SK-N-SH (cell line): ENCODE data around the gene EPB41L4A. TPM values are rescaled to one million over a fixed set of nuclear protein-coding genes. Genes with fewer than 3 reads are reported as not detected.

Source experiments
- CTCF ChIA-PET: fragments of 300-600, 350-600 bp; formaldehyde crosslinking; extraction: SDS; loops from one replicate; lab custom pipeline; 2021; lab: Yijun Ruan, JAX
- POLR2A ChIA-PET: fragments of 350-600 bp; sonication (Branson Sonifier 250); formaldehyde crosslinking; extraction: SDS; loops from one replicate; lab custom pipeline; 2020; ENCODE audit warnings: antibody characterized with exemption, inconsistent platforms; lab: Yijun Ruan, JAX
- DNase-seq: peaks from one replicate; pipeline ENCODE4 v3.0.0; 2012
- H2AFZ ChIP-seq: fragments of 200-600 bp; sonication (generic); 2 replicates; pipeline ENCODE4 v1.8.1; 2016; ENCODE audit warnings: antibody characterized with exemption, mild to moderate bottlenecking, low read depth
- H3F3A ChIP-seq: fragments of 200-600 bp; sonication (generic); replicated peaks from 2 replicates; pipeline ENCODE3; 2016; ENCODE audit warnings: antibody characterized with exemption, mild to moderate bottlenecking; ENCODE audit not compliant: insufficient read depth
- H3K27ac ChIP-seq, 2 experiments: fragments of 200-500 bp in 1 of 2; fragments of 200-600 bp in 1 of 2; sonication (Bioruptor generic) in 1 of 2; sonication (generic), shearing (Covaris generic) in 1 of 2; 2 replicates each; pipeline versions ENCODE4 v1.5.1 to v1.6.1; 2014 to 2016; ENCODE audit warnings: low read depth in 2 of 2, inconsistent platforms in 1 of 2, low read length in 1 of 2, mild to moderate bottlenecking in 1 of 2, mixed read lengths in 1 of 2
- H3K27me3 ChIP-seq: fragments of 200-600 bp; sonication (generic), shearing (Covaris generic); 2 replicates; pipeline ENCODE4 v1.6.1; 2016; ENCODE audit warnings: mixed run types; ENCODE audit not compliant: insufficient read depth
- H3K36me3 ChIP-seq, 2 experiments: fragments of 200-500 bp in 1 of 2; fragments of 200-600 bp in 1 of 2; sonication (Bioruptor generic) in 1 of 2; sonication (generic) in 1 of 2; replicated peaks in 1 of 2; 2 replicates each; pipeline versions ENCODE3 to v1.5.1; 2014 to 2016; ENCODE audit warnings: low read length in 1 of 2, mild to moderate bottlenecking in 1 of 2; ENCODE audit not compliant: insufficient read depth in 2 of 2, control insufficient read depth in 1 of 2
- H3K4me1 ChIP-seq, 2 experiments: fragments of 200-500 bp in 1 of 2; fragments of 200-600 bp in 1 of 2; sonication (Bioruptor generic) in 1 of 2; sonication (generic), shearing (Covaris generic) in 1 of 2; 2 replicates each; pipeline versions ENCODE4 v1.5.1 to v1.6.1; 2014 to 2016; ENCODE audit warnings: low read depth in 1 of 2, low read length in 1 of 2, mixed run types in 1 of 2; ENCODE audit not compliant: insufficient read depth in 2 of 2, control insufficient read depth in 1 of 2
- H3K4me2 ChIP-seq: fragments of 200-600 bp; sonication (generic), shearing (Covaris generic); 2 replicates; pipeline ENCODE4 v1.6.1; 2017; ENCODE audit warnings: mixed run types
- H3K4me3 ChIP-seq, 2 experiments: fragments of 200-500 bp in 1 of 2; fragments of 200-600 bp in 1 of 2; sonication (Bioruptor generic) in 1 of 2; sonication (generic), shearing (Covaris generic) in 1 of 2; 2 replicates each; pipeline versions ENCODE4 v1.5.1 to v1.8.1; 2014 to 2016; ENCODE audit warnings: low read depth in 2 of 2, inconsistent platforms in 1 of 2, low read length in 1 of 2, mild to moderate bottlenecking in 1 of 2, mixed read lengths in 1 of 2, moderate library complexity in 1 of 2
- H3K79me2 ChIP-seq: fragments of 200-600 bp; sonication (generic); 2 replicates; pipeline ENCODE4 v1.8.1; 2017; ENCODE audit warnings: mild to moderate bottlenecking; ENCODE audit not compliant: insufficient read depth
- H3K9ac ChIP-seq: fragments of 200-600 bp; sonication (generic); 2 replicates; pipeline ENCODE4 v1.6.1; 2017; ENCODE audit warnings: mixed run types
- H3K9me2 ChIP-seq: fragments of 200-600 bp; sonication (generic); 2 replicates; pipeline ENCODE4 v1.6.1; 2017; ENCODE audit warnings: mixed run types
- H3K9me3 ChIP-seq: fragments of 200-600 bp; sonication (generic); 2 replicates; pipeline ENCODE4 v1.6.1; 2017; ENCODE audit warnings: mixed run types, mild to moderate bottlenecking, moderate library complexity
- H4K20me1 ChIP-seq: fragments of 200-600 bp; sonication (generic); 2 replicates; pipeline ENCODE4 v1.6.1; 2017; ENCODE audit warnings: mild to moderate bottlenecking, mixed run types; ENCODE audit not compliant: insufficient read depth
- CHD2 ChIP-seq: fragments of 150-350 bp; IDR thresholded peaks from 2 replicates; pipeline ENCODE4 v1.6.1; 2018; ENCODE audit warnings: low read length; ENCODE audit not compliant: partially characterized antibody
- EP300 ChIP-seq, 2 experiments: IDR thresholded peaks; 2 replicates each; pipeline versions ENCODE4 v1.4.0 to v1.6.1; 2012; ENCODE audit warnings: borderline replicate concordance in 1 of 2, low read depth in 1 of 2, low read length in 1 of 2
- FOXJ3 ChIP-seq: sonication (generic); formaldehyde crosslinking; IDR thresholded peaks from 2 replicates; pipeline ENCODE4 v1.5.1; 2020; ENCODE audit warnings: mild to moderate bottlenecking, missing genetic modification reagents
- GABPA ChIP-seq: IDR thresholded peaks from 2 replicates; pipeline ENCODE4 v1.4.0; 2012; ENCODE audit warnings: low read depth, mild to moderate bottlenecking
- JUND ChIP-seq: IDR thresholded peaks from 2 replicates; pipeline ENCODE4 v1.4.0; 2012
- MEF2A ChIP-seq: IDR thresholded peaks from 2 replicates; pipeline ENCODE4 v1.4.0; 2012; ENCODE audit warnings: low read depth, borderline replicate concordance
- MXI1 ChIP-seq: IDR thresholded peaks from 2 replicates; pipeline ENCODE4 v1.6.1; 2012; ENCODE audit warnings: mild to moderate bottlenecking, low read depth, low read length, improper control_type of control experiment
- RXRA ChIP-seq: IDR thresholded peaks from 2 replicates; pipeline ENCODE4 v1.4.0; 2012; ENCODE audit warnings: low read depth, mild to moderate bottlenecking, borderline replicate concordance
- SMC3 ChIP-seq: IDR thresholded peaks from 2 replicates; pipeline ENCODE4 v1.6.1; 2012; ENCODE audit warnings: low read depth, low read length, improper control_type of control experiment
- TAF1 ChIP-seq: IDR thresholded peaks from 2 replicates; pipeline ENCODE4 v1.6.1; 2012; ENCODE audit warnings: low read depth, mild to moderate bottlenecking, low read length, moderate library complexity, borderline replicate concordance
- WGBS: methylation state at CpG from one replicate; pipeline ENCODE4 v1.1.6; 2017; ENCODE audit warnings: low lambda C conversion rate; 5-methylcytosine and 5-hydroxymethylcytosine counted together
- polyA plus RNA-seq, 3 experiments: library from polyadenylated mRNA; depleted of rRNA; stranded (reverse); fragments of >200 nt; gene quantifications; 2 replicates each; pipeline ENCODE4 v1.2.3, GENCODE V29; 2012
- TF ChIP-seq, protein P1 (sequence below): IDR thresholded peaks from 2 replicates; pipeline ENCODE4 v1.6.1; 2012; ENCODE audit warnings: mild to moderate bottlenecking, low read depth, low read length, moderate library complexity
- TF ChIP-seq, protein P2 (sequence below): IDR thresholded peaks from 2 replicates; pipeline ENCODE4 v1.4.0; 2012; ENCODE audit warnings: low read depth, borderline replicate concordance
- TF ChIP-seq, protein P3 (sequence below): fragments of 150-350 bp; IDR thresholded peaks from 2 replicates; pipeline ENCODE4 v1.6.1; 2016; ENCODE audit warnings: mild to moderate bottlenecking, low read depth, low read length

EPB41L4A gene
- polyA plus RNA-seq, 1 of the 3 experiments (the other 2 are of a cell fraction) = 0.07 TPM

DNA sequence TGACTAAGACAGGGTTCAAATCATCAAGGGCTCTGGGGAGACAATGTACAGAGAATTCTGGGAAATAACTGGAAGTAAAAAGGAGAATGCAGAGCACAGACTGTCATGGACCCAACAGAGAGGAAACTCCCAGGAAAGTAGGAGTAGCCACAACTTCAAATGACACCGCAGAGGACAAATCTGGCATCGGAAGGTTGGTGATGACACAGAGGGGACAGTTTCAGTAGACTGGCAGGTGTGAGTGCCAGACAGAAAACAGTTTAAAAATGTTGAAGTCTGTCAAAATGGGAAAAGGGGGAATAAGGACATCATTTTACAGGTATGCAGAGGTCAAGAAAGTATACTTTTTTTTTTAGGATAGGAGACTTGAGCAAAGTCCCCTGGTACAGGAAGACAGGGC, 70.2 kb downstream of the EPB41L4A start:
- Histone ChIP-seq H3K9me2 (no peaks in the 10 kb centered on the region), H3K9ac (no peak overlapping the region), H3K4me3 (no peak overlapping the region), H3F3A (no peaks in the 10 kb centered on the region), H2AFZ (no peak overlapping the region), H3K4me1 (no peaks in the 10 kb centered on the region), H3K79me2 (no peaks in the 10 kb centered on the region), H3K4me2 (no peak overlapping the region), H3K27ac (no peak overlapping the region), H4K20me1 (no peaks in the 10 kb centered on the region), H3K27me3 (no peaks in the 10 kb centered on the region), H3K36me3 (no peaks in the 10 kb centered on the region), H3K9me3 (no peaks in the 10 kb centered on the region)
- no peak for DNase-seq
- ChIA-PET CTCF (no interaction called here), POLR2A (no interaction called here)
- WGBS = 78% methylated on average over 2 of the region's 2 CpGs
- TF ChIP-seq JUND (no peak), TAF1 (no peak), MEF2A (no peak), GABPA (no peak), RXRA (no peak)
- TF ChIP-seq, protein P1, sequence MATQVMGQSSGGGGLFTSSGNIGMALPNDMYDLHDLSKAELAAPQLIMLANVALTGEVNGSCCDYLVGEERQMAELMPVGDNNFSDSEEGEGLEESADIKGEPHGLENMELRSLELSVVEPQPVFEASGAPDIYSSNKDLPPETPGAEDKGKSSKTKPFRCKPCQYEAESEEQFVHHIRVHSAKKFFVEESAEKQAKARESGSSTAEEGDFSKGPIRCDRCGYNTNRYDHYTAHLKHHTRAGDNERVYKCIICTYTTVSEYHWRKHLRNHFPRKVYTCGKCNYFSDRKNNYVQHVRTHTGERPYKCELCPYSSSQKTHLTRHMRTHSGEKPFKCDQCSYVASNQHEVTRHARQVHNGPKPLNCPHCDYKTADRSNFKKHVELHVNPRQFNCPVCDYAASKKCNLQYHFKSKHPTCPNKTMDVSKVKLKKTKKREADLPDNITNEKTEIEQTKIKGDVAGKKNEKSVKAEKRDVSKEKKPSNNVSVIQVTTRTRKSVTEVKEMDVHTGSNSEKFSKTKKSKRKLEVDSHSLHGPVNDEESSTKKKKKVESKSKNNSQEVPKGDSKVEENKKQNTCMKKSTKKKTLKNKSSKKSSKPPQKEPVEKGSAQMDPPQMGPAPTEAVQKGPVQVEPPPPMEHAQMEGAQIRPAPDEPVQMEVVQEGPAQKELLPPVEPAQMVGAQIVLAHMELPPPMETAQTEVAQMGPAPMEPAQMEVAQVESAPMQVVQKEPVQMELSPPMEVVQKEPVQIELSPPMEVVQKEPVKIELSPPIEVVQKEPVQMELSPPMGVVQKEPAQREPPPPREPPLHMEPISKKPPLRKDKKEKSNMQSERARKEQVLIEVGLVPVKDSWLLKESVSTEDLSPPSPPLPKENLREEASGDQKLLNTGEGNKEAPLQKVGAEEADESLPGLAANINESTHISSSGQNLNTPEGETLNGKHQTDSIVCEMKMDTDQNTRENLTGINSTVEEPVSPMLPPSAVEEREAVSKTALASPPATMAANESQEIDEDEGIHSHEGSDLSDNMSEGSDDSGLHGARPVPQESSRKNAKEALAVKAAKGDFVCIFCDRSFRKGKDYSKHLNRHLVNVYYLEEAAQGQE = no peak

DNA sequence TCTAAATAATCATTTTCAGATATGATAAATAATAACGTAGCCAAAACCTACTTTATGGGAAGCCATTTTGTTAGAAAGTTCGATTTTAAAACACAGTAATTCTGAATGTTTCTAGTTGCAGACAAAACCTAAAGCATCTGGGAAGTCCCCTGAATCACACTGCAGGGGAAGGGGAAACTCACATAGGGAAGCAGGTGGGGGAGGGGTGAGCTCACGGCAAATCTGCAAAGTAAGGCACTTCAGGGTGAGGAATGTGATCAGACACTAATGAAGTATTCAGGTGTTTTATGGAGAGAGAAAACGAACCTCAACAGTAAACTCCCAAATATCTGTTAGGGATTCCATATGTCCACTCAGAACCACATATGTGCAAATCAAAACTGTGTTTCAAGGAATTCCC, 70.7 kb downstream of the EPB41L4A start:
- DNase-seq = no peak
- no peaks in the 10 kb centered on the region for H3K9me2 ChIP-seq
- no peak overlapping the region for H3K9ac ChIP-seq
- no peak overlapping the region for H3K4me2 ChIP-seq
- H3K4me1 ChIP-seq = peaks cover 0 to under 1% of the 10 kb centered on the region in 2 experiments; a peak in 1 of 4 replicates
- no peak overlapping the region for H3K27ac ChIP-seq
- H3K36me3 ChIP-seq = no peaks in the 10 kb centered on the region
- H2AFZ ChIP-seq = no peak overlapping the region
- CTCF ChIA-PET = no interaction called here
- no peak overlapping the region for H3K4me3 ChIP-seq
- H3K27me3 ChIP-seq = no peaks in the 10 kb centered on the region
- H4K20me1 ChIP-seq = no peaks in the 10 kb centered on the region
- POLR2A ChIA-PET = no interaction called here
- H3K79me2 ChIP-seq = no peaks in the 10 kb centered on the region
- H3K9me3 ChIP-seq = no peaks in the 10 kb centered on the region
- 50% methylated on average over 4 of the region's 4 CpGs for WGBS
- TF ChIP-seq FOXJ3 (no peak), MEF2A (no peak), MXI1 (no peak), CHD2 (no peak), EP300 (IDR thresholded peaks at IDR 0.05; ENCODE audit: borderline replicate concordance in 1 of 2, low read depth in 1 of 2, low read length in 1 of 2) (no peak), SMC3 (no peak), GABPA (no peak)
- TF ChIP-seq, protein P2, sequence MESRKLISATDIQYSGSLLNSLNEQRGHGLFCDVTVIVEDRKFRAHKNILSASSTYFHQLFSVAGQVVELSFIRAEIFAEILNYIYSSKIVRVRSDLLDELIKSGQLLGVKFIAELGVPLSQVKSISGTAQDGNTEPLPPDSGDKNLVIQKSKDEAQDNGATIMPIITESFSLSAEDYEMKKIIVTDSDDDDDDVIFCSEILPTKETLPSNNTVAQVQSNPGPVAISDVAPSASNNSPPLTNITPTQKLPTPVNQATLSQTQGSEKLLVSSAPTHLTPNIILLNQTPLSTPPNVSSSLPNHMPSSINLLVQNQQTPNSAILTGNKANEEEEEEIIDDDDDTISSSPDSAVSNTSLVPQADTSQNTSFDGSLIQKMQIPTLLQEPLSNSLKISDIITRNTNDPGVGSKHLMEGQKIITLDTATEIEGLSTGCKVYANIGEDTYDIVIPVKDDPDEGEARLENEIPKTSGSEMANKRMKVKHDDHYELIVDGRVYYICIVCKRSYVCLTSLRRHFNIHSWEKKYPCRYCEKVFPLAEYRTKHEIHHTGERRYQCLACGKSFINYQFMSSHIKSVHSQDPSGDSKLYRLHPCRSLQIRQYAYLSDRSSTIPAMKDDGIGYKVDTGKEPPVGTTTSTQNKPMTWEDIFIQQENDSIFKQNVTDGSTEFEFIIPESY = no peak
- TF ChIP-seq, protein P3, sequence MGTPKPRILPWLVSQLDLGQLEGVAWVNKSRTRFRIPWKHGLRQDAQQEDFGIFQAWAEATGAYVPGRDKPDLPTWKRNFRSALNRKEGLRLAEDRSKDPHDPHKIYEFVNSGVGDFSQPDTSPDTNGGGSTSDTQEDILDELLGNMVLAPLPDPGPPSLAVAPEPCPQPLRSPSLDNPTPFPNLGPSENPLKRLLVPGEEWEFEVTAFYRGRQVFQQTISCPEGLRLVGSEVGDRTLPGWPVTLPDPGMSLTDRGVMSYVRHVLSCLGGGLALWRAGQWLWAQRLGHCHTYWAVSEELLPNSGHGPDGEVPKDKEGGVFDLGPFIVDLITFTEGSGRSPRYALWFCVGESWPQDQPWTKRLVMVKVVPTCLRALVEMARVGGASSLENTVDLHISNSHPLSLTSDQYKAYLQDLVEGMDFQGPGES = no peak
- H3F3A ChIP-seq = no peaks in the 10 kb centered on the region
